ENCODE results near the gene TMEM139.

The TMEM139 gene

GRCh38 chr7:143334244-143334643 is 49.5 kb downstream of the TMEM139 start:
- Histone ChIP-seq H3K36me3 (replicated peaks; ENCODE audit: low read depth, low read length) (no peaks in the 10 kb centered on the region), H3K4me3 (ENCODE audit: low read length) (no peak overlapping the region), H3K4me2 (ENCODE audit: low read length) (no peak overlapping the region), H3K9me3 (ENCODE audit: insufficient read depth, low read length) (no peaks in the 10 kb centered on the region), H3K27ac (ENCODE audit: low read length) (no peak overlapping the region), H3K79me2 (ENCODE audit: low read length) (no peaks in the 10 kb centered on the region), H4K20me1 (ENCODE audit: insufficient read depth, low read length) (no peaks in the 10 kb centered on the region), H3K27me3 (ENCODE audit: low read depth, low read length) (peaks cover 21% of the 10 kb centered on the region), H3K9ac (ENCODE audit: low read length) (no peak overlapping the region), H3K4me1 (ENCODE audit: low read length) (no peaks in the 10 kb centered on the region), H2AFZ (ENCODE audit: low read depth, low read length) (no peak overlapping the region)
- TF ChIP-seq, protein P1, sequence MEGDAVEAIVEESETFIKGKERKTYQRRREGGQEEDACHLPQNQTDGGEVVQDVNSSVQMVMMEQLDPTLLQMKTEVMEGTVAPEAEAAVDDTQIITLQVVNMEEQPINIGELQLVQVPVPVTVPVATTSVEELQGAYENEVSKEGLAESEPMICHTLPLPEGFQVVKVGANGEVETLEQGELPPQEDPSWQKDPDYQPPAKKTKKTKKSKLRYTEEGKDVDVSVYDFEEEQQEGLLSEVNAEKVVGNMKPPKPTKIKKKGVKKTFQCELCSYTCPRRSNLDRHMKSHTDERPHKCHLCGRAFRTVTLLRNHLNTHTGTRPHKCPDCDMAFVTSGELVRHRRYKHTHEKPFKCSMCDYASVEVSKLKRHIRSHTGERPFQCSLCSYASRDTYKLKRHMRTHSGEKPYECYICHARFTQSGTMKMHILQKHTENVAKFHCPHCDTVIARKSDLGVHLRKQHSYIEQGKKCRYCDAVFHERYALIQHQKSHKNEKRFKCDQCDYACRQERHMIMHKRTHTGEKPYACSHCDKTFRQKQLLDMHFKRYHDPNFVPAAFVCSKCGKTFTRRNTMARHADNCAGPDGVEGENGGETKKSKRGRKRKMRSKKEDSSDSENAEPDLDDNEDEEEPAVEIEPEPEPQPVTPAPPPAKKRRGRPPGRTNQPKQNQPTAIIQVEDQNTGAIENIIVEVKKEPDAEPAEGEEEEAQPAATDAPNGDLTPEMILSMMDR (IDR thresholded peaks at IDR 0.05; ENCODE audit: low read depth, low read length) = no peak
- TF ChIP-seq EZH2phosphoT487 (IDR thresholded peaks at IDR 0.05; ENCODE audit: low read depth) = no peak

DNA sequence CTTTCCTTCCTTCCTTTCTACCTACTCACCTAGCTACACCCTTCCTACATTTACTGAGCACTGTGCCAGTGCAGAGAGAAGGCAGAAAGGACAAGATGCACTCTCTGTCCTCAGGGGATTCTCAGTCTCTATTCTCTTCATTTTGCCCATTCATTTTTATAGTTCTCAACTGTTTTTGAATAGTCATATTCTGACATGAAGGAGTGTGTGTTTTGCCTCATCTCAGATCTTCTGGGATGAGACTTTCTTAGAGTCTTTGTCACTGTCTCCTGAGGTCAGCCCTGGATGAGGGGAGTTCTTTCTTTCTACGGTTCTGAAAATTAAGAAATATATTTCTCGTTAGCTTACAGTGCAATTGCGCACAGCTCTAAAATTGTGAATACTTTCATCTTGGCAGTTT is 52.5 kb downstream of the TMEM139 start:
- H3K4me2 ChIP-seq (ENCODE audit: low read length) = no peak overlapping the region

More for the DNA sequence above, 52.5 kb downstream of the TMEM139 start:
- H3K9me3 ChIP-seq (ENCODE audit: insufficient read depth, low read length) = no peaks in the 10 kb centered on the region
- no peak overlapping the region for H3K27ac ChIP-seq (ENCODE audit: low read length)
- H2AFZ ChIP-seq (ENCODE audit: low read depth, low read length) = no peak overlapping the region
- no peaks in the 10 kb centered on the region for H3K4me1 ChIP-seq (ENCODE audit: low read length)
- H3K36me3 ChIP-seq (replicated peaks; ENCODE audit: low read depth, low read length) = no peaks in the 10 kb centered on the region
- no peaks in the 10 kb centered on the region for H3K79me2 ChIP-seq (ENCODE audit: low read length)
- H3K27me3 ChIP-seq (ENCODE audit: low read depth, low read length) = peaks cover 30% of the 10 kb centered on the region
- no peaks in the 10 kb centered on the region for H4K20me1 ChIP-seq (ENCODE audit: insufficient read depth, low read length)
- TF ChIP-seq EZH2phosphoT487 (IDR thresholded peaks at IDR 0.05; ENCODE audit: low read depth) = no peak
- TF ChIP-seq, protein P1 (IDR thresholded peaks at IDR 0.05; ENCODE audit: low read depth, low read length) = no peak
- no peak overlapping the region for H3K4me3 ChIP-seq (ENCODE audit: low read length)
- no peak overlapping the region for H3K9ac ChIP-seq (ENCODE audit: low read length)

Data from OCI-LY3 (cell line).